HepG2 (cell line): ENCODE data around the gene ANKRD40CL.

Experiments used
- MAZ ChIP-seq, 2 experiments: sonication (generic) in 1 of 2; formaldehyde crosslinking in 1 of 2; IDR thresholded peaks; 2 replicates each; pipeline versions ENCODE4 v1.5.0 to v1.6.1; 2012 to 2020; ENCODE audit warnings: low read depth in 2 of 2, mild to moderate bottlenecking in 2 of 2, borderline replicate concordance in 1 of 2, improper control_type of control experiment in 1 of 2, low read length in 1 of 2, missing genetic modification reagents in 1 of 2, moderate library complexity in 1 of 2
- POLR2A ChIP-seq, 2 experiments: IDR thresholded peaks; 2 replicates each; pipeline ENCODE4 v1.6.1; 2011; ENCODE audit warnings: low read depth in 2 of 2, low read length in 2 of 2, mild to moderate bottlenecking in 1 of 2, moderate library complexity in 1 of 2; ENCODE audit not compliant: insufficient read depth in 1 of 2
- YEATS4 ChIP-seq: sonication (generic); formaldehyde crosslinking; IDR thresholded peaks from 2 replicates; pipeline ENCODE4 v1.4.0; 2020; ENCODE audit warnings: missing genetic modification reagents, borderline replicate concordance
- TF ChIP-seq, protein P1 (sequence below): sonication (generic); formaldehyde crosslinking; conservative IDR thresholded peaks from 2 replicates; pipeline ENCODE4 v1.8.0; 2022; ENCODE audit warnings: missing genetic modification reagents

DNA sequence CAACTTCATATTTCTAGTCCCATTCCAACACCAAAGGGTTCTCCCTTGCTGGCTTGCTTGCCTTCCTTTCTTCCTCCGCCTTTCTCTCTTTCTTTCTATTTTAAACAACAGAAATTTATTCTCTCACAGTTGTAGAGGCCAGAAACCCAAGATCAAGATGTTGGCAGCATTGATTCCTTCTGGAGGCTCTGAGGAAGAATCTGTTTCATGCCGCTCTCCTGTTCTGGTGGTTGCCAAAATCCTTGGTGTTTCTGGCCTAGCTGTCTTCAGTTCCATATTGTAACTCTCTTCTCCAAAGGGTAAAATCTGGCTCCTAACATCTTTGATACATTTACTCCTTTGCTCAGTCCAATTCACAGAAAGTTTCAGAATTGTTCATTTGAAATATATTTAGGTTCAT lies 3.0 kb upstream of the ANKRD40CL start:
- TF ChIP-seq, protein P1, sequence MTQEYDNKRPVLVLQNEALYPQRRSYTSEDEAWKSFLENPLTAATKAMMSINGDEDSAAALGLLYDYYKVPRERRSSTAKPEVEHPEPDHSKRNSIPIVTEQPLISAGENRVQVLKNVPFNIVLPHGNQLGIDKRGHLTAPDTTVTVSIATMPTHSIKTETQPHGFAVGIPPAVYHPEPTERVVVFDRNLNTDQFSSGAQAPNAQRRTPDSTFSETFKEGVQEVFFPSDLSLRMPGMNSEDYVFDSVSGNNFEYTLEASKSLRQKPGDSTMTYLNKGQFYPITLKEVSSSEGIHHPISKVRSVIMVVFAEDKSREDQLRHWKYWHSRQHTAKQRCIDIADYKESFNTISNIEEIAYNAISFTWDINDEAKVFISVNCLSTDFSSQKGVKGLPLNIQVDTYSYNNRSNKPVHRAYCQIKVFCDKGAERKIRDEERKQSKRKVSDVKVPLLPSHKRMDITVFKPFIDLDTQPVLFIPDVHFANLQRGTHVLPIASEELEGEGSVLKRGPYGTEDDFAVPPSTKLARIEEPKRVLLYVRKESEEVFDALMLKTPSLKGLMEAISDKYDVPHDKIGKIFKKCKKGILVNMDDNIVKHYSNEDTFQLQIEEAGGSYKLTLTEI = no peak
- no peak for TF ChIP-seq YEATS4 (CRISPR knock-in tag)
- TF ChIP-seq POLR2A (IDR thresholded peaks at IDR 0.05; ENCODE audit: insufficient read depth in 1 of 2, low read depth in 2 of 2, low read length in 2 of 2) = no peak
- TF ChIP-seq MAZ (IDR thresholded peaks at IDR 0.05; ENCODE audit: borderline replicate concordance, low read depth, low read length) = no peak
- TF ChIP-seq MAZ (CRISPR knock-in tag; IDR thresholded peaks at IDR 0.05; ENCODE audit: low read depth) = no peak
